Right lobe of liver (tissue), 6 donors: Measurements from ENCODE around the gene SDS. TPM values are rescaled to one million over a fixed set of nuclear protein-coding genes. Genes with fewer than 3 reads are reported as not detected.

ENCODE experiments used
- ATAC-seq, 4 donors: fragments of 200-7000 bp; cut with Tn5 transposase; one replicate each; pipeline ENCODE4 v1.9.1; 2020; ENCODE audit warnings: mild to moderate bottlenecking in 4 of 4, moderate library complexity in 4 of 4
- DNase-seq, 3 donors: peaks; one replicate each; pipeline ENCODE4 v3.0.0-alpha.2; 2020
- H3K27ac ChIP-seq, 3 donors: fragments of 200-600 bp; one replicate each; pipeline ENCODE4 v1.8.0; 2022
- H3K27me3 ChIP-seq, 2 donors: fragments of 200-600 bp; one replicate each; pipeline ENCODE4 v1.8.0; 2022
- H3K36me3 ChIP-seq, 4 donors: fragments of 200-600 bp; sonication (generic) in 1 of 4; one replicate each; pipeline versions ENCODE4 v1.5.1 to v1.8.0; 2017 to 2022; ENCODE audit warnings: control low read depth in 1 of 4
- H3K4me1 ChIP-seq, 4 donors: fragments of 200-600 bp; sonication (generic) in 1 of 4; one replicate each; pipeline versions ENCODE4 v1.5.1 to v1.8.0; 2017 to 2022; ENCODE audit warnings: control low read depth in 1 of 4
- H3K4me3 ChIP-seq, 3 donors: fragments of 200-600 bp; one replicate each; pipeline ENCODE4 v1.8.0; 2022
- H3K9me3 ChIP-seq, 4 donors: fragments of 200-600 bp; sonication (generic) in 1 of 4; one replicate each; pipeline versions ENCODE4 v1.5.1 to v1.8.0; 2017 to 2022; ENCODE audit warnings: control low read depth in 1 of 4
- CTCF ChIP-seq, 4 donors: fragments of 200-600 bp in 3 of 4; fragments of 450-650 bp in 1 of 4; IDR thresholded peaks; one replicate each; pipeline versions ENCODE4 v1.5.1 to v1.8.0; 2016 to 2022; ENCODE audit warnings: antibody characterized with exemption in 4 of 4, mild to moderate bottlenecking in 2 of 4
- POLR2A ChIP-seq: fragments of 450-650 bp; IDR thresholded peaks from one replicate; pipeline ENCODE4 v1.6.1; 2017; ENCODE audit warnings: antibody characterized with exemption, mild to moderate bottlenecking
- WGBS: methylation state at CpG from one replicate; pipeline ENCODE4 v1.1.6; 2018; ENCODE audit warnings: low coverage, low lambda C conversion rate; ENCODE audit not compliant: insufficient coverage; ENCODE audit errors: missing lambda C conversion rate; 5-methylcytosine and 5-hydroxymethylcytosine counted together
- intact Hi-C, 2 donors: fragments of 100-400 bp; cut with DNase I; formaldehyde crosslinking; loops; one replicate each; pipeline versions ENCODE4 v1.11.2 to v1.14.1; 2022
- total RNA-seq, 6 experiments: library from RNA; depleted of rRNA in 2 of 6; stranded (reverse); fragments of >200 nt in 2 of 6; fragmentation: NEBNext Ultra II Directional in 3 of 6; extraction: Animal tissue kit (Norgen Biotek cat#: 25700) in 3 of 6; gene quantifications; one replicate each; pipeline versions ENCODE4 v1.1.0 to v1.2.4, GENCODE V29; 2016 to 2023
- donor health status: DM: no; HTN: yes; CAD: no.
- donor health status: DM: no; HTN: no; CAD: no.
- donor health status: DM: no; HTN: no; CAD: no.
- donor health status: DM: no; HTN: yes; CAD: no.
- donor health status: DM: no; HTN: yes; CAD: no.

The SDS gene
- total RNA-seq, 6 experiments from 2014 or later = 208 to 722 (median 309) TPM

- no peaks in the 10 kb centered on the region for H3K36me3 ChIP-seq
These were observed 35.0 kb upstream of the SDS start for GRCh38 chr12:113438523-113439300.

DNA sequence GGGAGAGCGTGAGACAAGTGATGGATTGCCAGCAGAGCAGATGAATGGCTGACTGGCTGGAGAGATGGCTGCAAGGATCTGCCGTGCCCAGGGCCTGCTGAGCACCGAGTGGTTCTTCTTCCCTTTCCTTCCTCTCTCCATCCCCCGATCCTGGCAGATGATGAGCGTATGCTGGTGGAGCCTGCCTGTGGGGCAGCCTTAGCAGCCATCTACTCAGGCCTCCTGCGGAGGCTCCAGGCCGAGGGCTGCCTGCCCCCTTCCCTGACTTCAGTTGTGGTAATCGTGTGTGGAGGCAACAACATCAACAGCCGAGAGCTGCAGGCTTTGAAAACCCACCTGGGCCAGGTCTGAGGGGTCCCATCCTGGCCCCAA lies 34.0 kb upstream of the SDS start:
- Histone ChIP-seq H3K4me1 (no peaks in the 10 kb centered on the region), H3K4me3 (no peak overlapping the region), H3K27me3 (no peaks in the 10 kb centered on the region), H3K36me3 (no peaks in the 10 kb centered on the region), H3K9me3 (no peaks in the 10 kb centered on the region), H3K27ac (no peak overlapping the region)
- intact Hi-C loops = loop anchor here (10.0 kb wide), 2 partner anchors 123 to 243 kb away; no protein-coding TSS in a partner anchor
- WGBS = 91% methylated on average over 4 of the region's 9 CpGs
- no peak for DNase-seq
- TF ChIP-seq POLR2A = no peak
- TF ChIP-seq CTCF (IDR thresholded peaks at IDR 0.05) = no peak
- no peak for ATAC-seq

More at GRCh38 chr12:113438523-113439300, 35.0 kb upstream of the SDS start:
- no peak overlapping the region for H3K27ac ChIP-seq
- DNase-seq (no peak), ATAC-seq (no peak)
- H3K9me3 ChIP-seq = no peaks in the 10 kb centered on the region
- intact Hi-C loops = loop anchor here (10.0 kb wide), 2 partner anchors 124 to 244 kb away; no protein-coding TSS in a partner anchor
- no peaks in the 10 kb centered on the region for H3K27me3 ChIP-seq
- WGBS = 71% methylated on average over 4 of the region's 4 CpGs
- TF ChIP-seq CTCF (IDR thresholded peaks at IDR 0.05) (no peak), POLR2A (no peak)
- no peaks in the 10 kb centered on the region for H3K4me1 ChIP-seq
- no peak overlapping the region for H3K4me3 ChIP-seq

DNA sequence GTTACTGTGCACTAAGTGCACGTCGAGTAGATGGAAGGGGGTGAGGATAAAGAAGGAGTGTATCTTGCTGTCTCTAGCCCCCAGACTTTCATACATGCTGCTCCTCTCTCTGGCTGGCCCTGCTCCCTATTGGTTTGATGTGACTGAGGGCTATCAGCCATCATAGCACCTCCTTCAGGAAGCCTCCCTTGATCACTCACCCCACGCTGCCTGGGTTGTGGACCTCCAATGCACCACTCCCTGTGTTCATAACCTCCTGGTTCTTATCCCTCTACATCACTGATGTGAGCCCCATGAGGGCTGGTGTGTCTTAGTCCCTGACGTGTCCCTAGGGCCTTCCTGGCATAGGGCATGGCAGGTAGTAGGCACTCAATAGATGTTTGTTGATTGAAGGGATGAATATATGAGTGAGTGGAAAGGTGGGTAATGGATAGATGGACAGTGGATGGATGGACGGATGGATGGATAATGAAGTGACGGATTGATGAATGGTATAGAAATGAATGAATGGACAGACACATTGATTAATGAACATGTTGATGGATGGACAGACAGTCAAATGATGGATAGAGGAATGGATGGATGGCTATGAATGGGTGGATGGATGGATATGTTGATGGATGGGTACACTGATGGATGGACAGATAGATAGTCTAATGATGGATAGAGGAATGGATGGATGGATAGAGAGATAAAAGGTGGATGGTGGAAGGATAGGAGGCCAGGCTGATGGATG lies 33.5 kb upstream of the SDS start:
- WGBS = 87% methylated on average over 5 of the region's 6 CpGs
- TF ChIP-seq POLR2A (no peak), CTCF (IDR thresholded peaks at IDR 0.05) (no peak)
- Histone ChIP-seq H3K36me3 (no peaks in the 10 kb centered on the region), H3K4me1 (no peaks in the 10 kb centered on the region), H3K4me3 (no peak overlapping the region), H3K27ac (no peak overlapping the region), H3K9me3 (no peaks in the 10 kb centered on the region), H3K27me3 (no peaks in the 10 kb centered on the region)
- no peak for ATAC-seq
- intact Hi-C loops = loop anchor here (10.0 kb wide), 2 partner anchors 122 to 242 kb away; no protein-coding TSS in a partner anchor
- no peak for DNase-seq

- TF ChIP-seq CTCF (IDR thresholded peaks at IDR 0.05) (no peak), POLR2A (no peak)
- Histone ChIP-seq H3K36me3 (no peaks in the 10 kb centered on the region), H3K4me1 (no peaks in the 10 kb centered on the region), H3K4me3 (no peak overlapping the region), H3K27ac (no peak overlapping the region), H3K27me3 (no peaks in the 10 kb centered on the region), H3K9me3 (no peaks in the 10 kb centered on the region)
- WGBS = 70% methylated on average over 3 of the region's 6 CpGs
- ATAC-seq (no peak), DNase-seq (no peak)
- intact Hi-C loops = loop anchor here (10.0 kb wide), 2 partner anchors 122 to 242 kb away; no protein-coding TSS in a partner anchor
These were observed 32.9 kb upstream of the SDS start for GRCh38 chr12:113436586-113436985.
